GM19240 (cell line): ENCODE results near the gene TACO1.
A peak's percentile ranks its signal among the peaks of the same experiment; 100 is the strongest.

Experiments used
- DNase-seq: peaks from one replicate; pipeline ENCODE4 v3.0.0; 2011; ENCODE audit warnings: low spot score; ENCODE audit not compliant: insufficient read length

TACO1 gene

GRCh38 chr17:63600569-63601438, at the start of gene TACO1:
Gene TACO1 (plus strand): TSS chr17:63600895. CDS start chr17:63601084, 189 bp downstream.
- DNase-seq = peak; percentile 50

- no peak for DNase-seq
These were observed 48.5 kb upstream of the TACO1 start for GRCh38 chr17:63552211-63552610.

GRCh38 chr17:63555500-63556156, 45.1 kb upstream of the TACO1 start:
- no peak for DNase-seq

DNA sequence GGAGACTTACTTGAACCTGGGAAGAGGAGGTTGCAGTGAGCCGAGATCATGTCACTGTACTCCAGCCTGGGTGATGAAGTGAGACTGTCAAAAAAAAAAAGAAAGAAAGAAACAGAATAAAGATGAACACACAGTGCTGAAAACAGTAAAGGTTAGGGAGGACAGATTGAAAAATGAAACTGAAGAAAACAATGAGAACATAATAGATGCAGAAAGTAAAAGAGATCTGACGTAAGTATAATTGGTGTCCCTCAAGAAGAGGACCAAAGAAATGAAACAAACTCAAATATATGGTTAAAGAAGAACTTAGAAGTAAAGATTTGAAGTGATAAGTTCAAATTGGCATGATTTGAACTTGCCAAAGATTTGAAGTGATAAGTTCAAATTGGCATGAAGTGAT, 43.3 kb upstream of the TACO1 start:
- no peak for DNase-seq

GRCh38 chr17:63558441-63558840, 42.3 kb upstream of the TACO1 start:
- no peak for DNase-seq

- DNase-seq = no peak
These were observed 38.9 kb upstream of the TACO1 start for GRCh38 chr17:63561819-63562218.

GRCh38 chr17:63563339-63563738, 37.4 kb upstream of the TACO1 start:
- DNase-seq = no peak

- no peak for DNase-seq
These were observed 36.1 kb upstream of the TACO1 start for GRCh38 chr17:63564562-63564961.

DNA sequence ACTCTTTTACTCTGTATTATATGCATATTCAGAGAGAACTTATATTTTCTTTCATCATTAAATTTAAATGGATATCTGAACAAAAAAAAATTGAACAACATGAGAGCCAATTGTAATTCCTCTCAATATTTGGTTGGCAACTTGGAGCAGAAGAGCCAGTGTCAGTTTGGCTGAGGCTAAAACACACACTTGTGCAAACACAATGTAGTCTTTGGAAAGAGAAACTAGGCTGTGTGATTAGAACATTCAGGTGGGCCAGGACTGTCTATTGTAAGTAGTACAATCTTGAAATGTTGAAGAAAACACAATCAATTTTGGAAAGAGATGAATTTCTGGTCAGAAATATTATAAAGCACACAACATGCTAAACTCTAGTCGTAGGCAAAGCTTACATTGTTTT, 33.5 kb upstream of the TACO1 start:
- no peak for DNase-seq

DNA sequence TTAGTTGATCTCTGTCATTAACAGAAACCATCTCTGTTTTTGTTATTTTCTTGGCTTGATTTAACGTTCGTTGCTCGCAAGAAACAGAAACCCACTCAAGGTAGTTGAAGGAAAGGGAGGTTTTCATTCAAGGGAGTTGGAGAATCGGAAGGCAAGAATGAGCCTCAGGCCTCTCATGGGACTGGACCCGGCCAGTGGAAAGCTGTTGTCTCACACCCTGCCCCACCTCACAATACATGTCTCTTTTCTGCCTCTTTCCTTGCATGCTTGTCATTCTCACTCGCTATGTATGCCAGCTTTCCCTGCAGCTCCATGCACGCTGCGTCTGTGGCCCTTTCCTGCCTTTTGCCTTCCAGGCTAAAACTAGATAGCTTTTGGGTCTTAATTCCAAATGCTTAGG, 32.1 kb upstream of the TACO1 start:
- no peak for DNase-seq

DNA sequence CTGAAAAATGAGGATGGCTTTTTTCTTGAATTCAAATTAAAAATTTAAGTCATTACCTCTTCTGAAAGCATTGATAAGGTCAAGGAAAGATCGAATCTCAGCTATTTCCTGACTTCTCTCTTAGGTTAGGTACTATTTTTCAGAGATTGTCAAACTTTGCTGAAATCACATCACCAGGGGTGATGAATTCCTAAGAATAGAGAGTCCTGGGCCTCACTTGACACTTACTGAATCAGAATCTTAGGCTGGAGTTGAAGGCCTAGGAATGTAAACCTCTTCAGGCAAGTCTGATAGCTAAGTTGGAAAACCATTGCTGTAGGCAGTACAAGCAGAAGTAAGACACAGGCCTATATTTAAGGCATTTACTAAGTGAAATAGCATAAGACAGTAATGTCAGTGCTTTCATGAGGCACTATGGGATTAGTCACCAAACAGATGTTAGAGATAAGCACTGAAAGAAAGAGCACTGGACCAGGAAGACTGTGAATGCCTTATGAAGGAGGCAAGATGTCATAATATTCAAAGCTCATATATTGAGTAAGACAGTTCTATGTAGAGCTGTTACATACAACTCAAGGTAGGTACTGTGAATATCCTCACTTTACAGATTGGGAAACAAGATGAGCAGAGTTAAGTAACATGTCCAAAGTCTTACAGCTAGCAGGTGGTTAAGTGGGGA, 28.9 kb upstream of the TACO1 start:
- DNase-seq = no peak

- DNase-seq = no peak
These were observed 27.1 kb upstream of the TACO1 start for GRCh38 chr17:63573634-63574033.

DNA sequence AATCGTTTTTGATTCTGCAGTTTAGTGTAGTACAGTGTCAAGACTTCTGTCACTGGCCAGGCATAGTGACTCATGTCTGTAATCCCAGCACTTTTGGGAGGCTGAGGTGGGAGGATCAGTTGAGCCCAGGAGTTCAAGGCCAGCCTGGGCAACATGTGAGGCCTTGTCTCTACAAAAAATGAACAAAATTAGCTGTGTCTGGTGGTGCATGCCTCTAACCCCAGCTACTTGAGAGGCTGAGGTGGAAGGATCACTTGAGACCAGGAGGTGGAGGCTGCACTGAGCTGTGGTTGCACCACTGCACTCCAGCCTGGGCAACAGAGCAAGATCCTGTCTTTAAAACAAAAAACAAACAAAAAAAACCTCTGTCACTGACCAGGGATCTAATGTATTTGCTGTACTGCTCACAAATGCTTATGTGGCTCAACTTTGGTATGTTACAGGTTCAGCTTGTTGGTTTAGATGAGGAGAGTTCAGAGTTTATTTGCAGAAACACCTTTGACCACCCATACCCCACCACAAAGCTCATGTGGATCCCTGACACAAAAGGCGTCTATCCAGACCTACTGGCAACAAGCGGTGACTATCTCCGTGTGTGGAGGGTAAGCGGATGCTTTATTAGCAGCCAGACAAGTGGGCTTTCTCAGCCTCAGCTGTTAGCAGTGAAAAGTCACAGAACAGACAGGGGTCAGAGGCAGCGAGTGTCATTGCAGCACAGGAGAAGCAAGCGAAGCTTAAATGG, 22.5 kb upstream of the TACO1 start:
- no peak for DNase-seq

- no peak for DNase-seq
These were observed 22.0 kb upstream of the TACO1 start for GRCh38 chr17:63578769-63579111.

DNA sequence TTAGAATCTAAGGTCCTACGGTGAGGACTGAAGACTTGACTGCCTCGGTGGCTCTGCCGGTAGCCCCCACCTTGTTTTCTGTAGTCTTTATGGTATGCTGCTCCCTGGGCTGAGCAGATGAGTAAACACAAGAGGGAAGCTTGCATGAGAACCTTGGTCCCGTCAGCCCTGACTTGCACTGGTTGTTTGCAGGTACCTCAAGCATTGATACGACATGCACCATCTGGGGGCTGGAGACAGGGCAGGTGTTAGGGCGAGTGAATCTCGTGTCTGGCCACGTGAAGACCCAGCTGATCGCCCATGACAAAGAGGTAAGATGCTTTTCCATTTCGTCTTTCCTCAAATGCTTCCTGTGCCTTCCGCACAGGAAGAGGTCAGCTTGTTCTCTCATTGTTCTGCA, 21.1 kb upstream of the TACO1 start:
- DNase-seq = no peak

GRCh38 chr17:63587770-63588169, 12.9 kb upstream of the TACO1 start:
- DNase-seq = no peak

DNA sequence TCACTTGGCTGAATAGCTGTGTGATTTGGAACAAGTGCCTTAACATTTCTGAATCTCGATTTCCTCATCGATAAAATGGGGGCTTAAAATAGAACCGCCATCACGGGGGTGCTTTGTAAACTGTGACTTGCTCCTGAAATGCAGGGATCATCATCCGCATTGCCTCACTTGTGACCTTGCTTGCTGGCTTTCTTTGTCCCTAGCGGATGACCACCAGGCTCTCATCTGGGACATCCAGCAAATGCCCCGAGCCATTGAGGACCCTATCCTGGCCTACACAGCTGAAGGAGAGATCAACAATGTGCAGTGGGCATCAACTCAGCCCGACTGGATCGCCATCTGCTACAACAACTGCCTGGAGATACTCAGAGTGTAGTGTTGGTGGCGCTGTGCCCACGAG, 11.9 kb upstream of the TACO1 start:
- no peak for DNase-seq

- no peak for DNase-seq
These were observed 11.0 kb upstream of the TACO1 start for GRCh38 chr17:63589646-63590045.

DNA sequence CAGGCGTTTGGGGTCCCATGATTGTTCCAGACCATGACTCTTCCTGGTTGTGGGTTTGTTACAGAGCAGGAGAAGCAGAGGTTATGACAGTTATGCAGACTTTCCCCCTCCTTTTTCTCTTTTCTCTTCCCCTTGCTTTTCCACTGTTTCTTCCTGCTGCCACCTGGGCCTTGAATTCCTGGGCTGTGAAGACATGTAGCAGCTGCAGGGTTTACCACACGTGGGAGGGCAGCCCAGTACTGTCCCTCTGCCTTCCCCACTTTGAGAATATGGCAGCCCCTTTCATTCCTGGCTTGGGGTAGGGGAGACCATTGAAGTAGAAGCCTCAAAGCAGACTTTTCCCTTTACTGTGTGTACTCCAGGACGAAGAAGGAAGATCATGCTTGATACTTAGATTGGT, 7.9 kb upstream of the TACO1 start:
- DNase-seq = no peak

DNA sequence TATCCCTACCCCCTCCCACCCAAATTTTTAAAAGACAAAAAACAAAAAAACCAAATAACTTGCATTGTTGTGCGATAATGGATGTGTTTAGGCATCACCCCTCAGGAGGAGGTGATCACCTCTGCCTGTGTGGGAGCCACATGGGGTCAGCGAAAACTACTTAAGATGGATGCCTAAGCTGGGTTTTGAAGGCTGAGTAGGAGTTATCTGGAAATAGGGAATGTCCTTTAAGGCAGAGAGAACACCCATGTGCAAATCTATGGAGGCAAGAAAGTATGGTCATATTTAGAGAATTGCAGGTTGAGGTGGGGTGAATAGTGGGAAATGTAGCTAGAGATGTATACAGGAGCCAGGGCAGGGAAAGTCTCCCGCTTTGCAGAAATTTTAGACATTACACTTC, 5.6 kb upstream of the TACO1 start:
- DNase-seq = no peak

- no peak for DNase-seq
These were observed 3.7 kb upstream of the TACO1 start for GRCh38 chr17:63596856-63597586.
